GM13976 (cell line): ENCODE data around the gene SMIM26.

Source experiments
- DNase-seq: peaks from one replicate; pipeline ENCODE4 v3.0.0; 2012; ENCODE audit warnings: low spot score
- CTCF ChIP-seq: IDR thresholded peaks from 2 replicates; pipeline ENCODE4 v1.5.1; 2012; ENCODE audit warnings: borderline replicate concordance, mild to moderate bottlenecking; ENCODE audit not compliant: insufficient read depth; ENCODE audit errors: extremely low read depth, missing control alignments, control extremely low read depth
- in situ Hi-C: fragments of 300-500 bp; cut with MboI; formaldehyde crosslinking; loops from one replicate; pipeline ENCODE4 v1.12.0; 2022; ENCODE audit warnings: low sequenced_read_pairs, mixed read lengths, inconsistent platforms; ENCODE audit not compliant: unreplicated experiment

The SMIM26 gene

DNA sequence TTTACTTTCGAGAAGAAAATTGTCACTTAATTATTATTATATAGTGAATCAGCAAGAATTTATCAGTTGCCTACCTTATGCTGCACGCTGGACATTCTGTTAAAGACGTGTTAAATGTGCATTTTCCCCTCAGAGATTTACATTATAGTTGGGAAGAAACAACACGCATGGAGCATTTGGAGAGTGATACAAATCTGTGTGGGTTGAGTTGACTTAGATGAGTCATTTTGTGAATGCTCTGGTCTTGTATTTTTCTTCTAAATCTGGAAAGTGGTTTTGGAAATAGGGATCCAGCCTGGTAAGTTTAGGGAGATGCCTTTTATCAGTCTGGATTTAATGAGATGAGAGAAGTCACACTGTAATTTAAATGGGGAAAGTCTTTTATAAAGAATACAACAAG is 24.0 kb upstream of the SMIM26 start:
- in situ Hi-C loops = no loop called here
- DNase-seq = no peak
- no peak for TF ChIP-seq CTCF

GRCh38 chr20:18543932-18544331 is 23.3 kb upstream of the SMIM26 start:
- in situ Hi-C loops = no loop called here
- no peak for DNase-seq
- no peak for TF ChIP-seq CTCF

DNA sequence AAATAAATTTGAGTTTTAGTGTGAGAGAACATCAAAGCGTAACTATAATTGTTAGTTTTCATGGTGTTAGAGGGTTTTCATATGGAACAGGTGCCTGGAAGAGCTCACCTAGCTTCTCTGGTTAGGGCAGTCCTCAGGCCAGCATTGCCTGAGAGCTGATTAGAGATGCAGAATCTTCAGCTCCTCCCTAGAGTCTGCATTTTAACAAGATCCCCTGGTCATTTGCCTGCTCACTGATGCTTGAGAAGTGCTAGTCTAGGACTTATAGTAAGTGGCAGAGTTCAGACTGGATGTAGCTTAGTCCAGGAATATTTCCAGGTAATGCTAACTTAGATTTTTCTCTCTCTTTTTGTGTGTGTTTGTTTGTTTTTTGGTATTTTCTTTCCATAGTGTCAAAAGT is 21.7 kb upstream of the SMIM26 start:
- no peak for TF ChIP-seq CTCF
- in situ Hi-C loops = no loop called here
- no peak for DNase-seq

- in situ Hi-C loops = no loop called here
- no peak for TF ChIP-seq CTCF
- no peak for DNase-seq
Measured at GRCh38 chr20:18548465-18548864, 18.8 kb upstream of the SMIM26 start.

DNA sequence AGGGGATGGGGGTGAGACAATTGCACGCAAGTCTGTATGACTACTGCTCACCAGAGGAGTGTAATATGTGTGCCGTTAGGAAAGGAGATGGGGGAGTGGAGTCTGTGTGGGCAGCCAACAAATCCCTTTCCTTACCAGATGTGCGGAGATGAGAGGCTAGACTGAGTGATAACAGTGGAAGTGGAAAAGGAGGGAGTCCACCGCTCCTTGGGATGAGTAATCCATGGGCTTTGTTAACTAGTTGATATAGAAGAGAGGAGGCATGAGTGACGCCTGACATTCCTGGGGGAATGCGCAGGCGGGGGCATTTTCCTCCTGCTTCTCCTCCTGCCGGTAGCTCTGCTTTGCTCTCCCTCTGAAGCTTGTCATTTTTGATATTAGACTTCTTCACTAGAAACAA is 13.5 kb upstream of the SMIM26 start:
- in situ Hi-C loops = no loop called here
- TF ChIP-seq CTCF = no peak
- no peak for DNase-seq

- in situ Hi-C loops = no loop called here
- TF ChIP-seq CTCF = no peak
- peak; percentile 37 for DNase-seq
Measured at GRCh38 chr20:18567739-18568091, 483 bp downstream of the SMIM26 start.

GRCh38 chr20:18571009-18571408 is 3.8 kb downstream of the SMIM26 start:
- in situ Hi-C loops = no loop called here
- no peak for TF ChIP-seq CTCF
- no peak for DNase-seq
